OCI-LY3 (cell line): ENCODE data around the gene OR6K2.

Source experiments
- EZH2phosphoT487 ChIP-seq: fragments of 200-600 bp; shearing (Covaris generic); IDR thresholded peaks from 2 replicates; pipeline ENCODE4 v1.6.1; 2018; ENCODE audit warnings: antibody characterized with exemption, mixed run types, low read depth
- TF ChIP-seq, protein P1 (sequence below): fragments of 200-600, 300-600 bp; sonication (generic); IDR thresholded peaks from 2 replicates; pipeline ENCODE4 v1.5.1; 2014; ENCODE audit warnings: antibody characterized with exemption, low read length, low read depth

GRCh38 chr1:158692356-158692755, 8.1 kb downstream of the OR6K2 start:
- TF ChIP-seq, protein P1, sequence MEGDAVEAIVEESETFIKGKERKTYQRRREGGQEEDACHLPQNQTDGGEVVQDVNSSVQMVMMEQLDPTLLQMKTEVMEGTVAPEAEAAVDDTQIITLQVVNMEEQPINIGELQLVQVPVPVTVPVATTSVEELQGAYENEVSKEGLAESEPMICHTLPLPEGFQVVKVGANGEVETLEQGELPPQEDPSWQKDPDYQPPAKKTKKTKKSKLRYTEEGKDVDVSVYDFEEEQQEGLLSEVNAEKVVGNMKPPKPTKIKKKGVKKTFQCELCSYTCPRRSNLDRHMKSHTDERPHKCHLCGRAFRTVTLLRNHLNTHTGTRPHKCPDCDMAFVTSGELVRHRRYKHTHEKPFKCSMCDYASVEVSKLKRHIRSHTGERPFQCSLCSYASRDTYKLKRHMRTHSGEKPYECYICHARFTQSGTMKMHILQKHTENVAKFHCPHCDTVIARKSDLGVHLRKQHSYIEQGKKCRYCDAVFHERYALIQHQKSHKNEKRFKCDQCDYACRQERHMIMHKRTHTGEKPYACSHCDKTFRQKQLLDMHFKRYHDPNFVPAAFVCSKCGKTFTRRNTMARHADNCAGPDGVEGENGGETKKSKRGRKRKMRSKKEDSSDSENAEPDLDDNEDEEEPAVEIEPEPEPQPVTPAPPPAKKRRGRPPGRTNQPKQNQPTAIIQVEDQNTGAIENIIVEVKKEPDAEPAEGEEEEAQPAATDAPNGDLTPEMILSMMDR: no peak
- no peak for TF ChIP-seq EZH2phosphoT487
